COLO668 (cell line): ENCODE results near the gene SHANK3.
A peak's percentile ranks its signal among the peaks of the same experiment; 100 is the strongest.

ENCODE experiments used
- DNase-seq: peaks from one replicate; lab custom pipeline; 2025; ENCODE audit not compliant: unreplicated experiment; lab: John Stamatoyannopoulos, UW

Gene SHANK3

DNA sequence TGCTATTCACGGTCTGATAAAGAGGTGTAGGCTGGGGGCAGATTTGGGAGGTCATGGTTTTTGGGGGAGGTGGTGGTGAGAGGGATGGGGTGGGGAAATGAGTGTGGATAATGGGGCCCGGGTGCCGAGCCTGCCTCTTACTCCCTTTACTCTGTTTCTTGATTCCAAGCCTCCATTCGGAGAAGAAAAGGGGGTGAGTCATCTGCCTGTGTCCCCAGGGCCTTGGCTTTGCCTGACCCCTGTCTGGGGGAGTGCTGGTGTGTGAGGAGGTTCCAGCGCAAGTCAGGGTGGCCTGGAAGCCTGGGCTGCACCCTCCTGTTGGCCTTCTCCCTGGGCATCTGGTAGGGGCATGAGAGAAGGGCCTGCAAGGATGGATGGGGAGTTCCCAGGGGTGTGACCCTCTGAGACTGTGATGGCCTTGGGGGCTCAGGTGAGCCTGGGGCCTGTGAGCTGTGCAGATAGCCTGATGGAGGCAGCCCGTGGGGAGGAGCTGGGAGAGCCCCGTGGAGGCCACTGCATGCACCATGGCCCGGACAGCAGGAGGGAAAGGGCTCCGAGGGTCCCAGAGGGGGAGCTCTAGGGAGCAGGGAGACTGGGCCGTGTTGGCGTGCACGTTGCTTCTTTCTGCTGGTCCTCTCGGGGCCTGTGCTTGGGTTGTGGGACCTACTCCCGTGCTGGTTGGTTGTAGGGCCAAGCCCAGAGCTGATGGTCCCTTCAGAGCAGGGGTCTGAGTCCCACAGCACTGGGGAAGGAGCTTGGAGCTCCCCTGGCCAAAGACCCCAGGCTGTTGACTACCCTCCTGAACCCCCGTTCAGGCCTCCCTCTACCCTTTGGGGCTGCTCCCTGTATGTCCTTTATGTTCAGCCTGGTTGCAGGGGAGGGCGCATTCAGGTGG, 39.1 kb downstream of the SHANK3 start:
- DNase-seq: no peak

DNA sequence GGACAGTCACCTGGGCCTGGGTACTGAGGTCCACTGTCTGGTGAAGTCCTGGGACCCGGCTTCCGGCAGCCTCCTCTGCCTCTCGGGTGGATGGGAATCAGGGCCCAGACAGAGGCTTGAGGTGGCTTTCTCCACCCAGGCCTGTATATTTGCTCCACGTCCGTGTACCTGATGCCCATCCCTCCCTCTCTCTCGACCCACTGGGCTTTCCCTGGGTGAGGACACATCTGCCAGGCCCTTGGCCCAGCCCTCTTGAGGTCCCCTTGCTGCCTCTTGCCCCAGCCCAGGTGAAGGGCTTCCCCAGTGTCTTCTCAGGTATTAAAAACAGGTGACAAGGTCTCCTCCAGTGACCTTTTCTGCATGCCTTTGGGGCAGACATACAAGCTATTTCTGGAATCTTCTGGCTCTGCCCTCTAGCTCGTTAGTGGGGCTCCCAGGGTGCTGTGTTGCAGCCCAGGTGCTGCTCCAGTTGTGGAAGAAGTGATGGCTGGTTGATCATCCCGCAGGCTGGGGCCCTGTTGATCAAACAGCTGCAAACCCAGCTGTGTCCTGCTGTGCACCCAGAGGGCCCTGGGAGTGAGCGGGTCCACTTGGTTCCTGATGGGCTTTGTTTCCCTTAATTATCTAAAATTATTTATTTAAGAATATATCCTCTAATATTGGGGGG, 39.9 kb downstream of the SHANK3 start:
- no peak for DNase-seq

DNA sequence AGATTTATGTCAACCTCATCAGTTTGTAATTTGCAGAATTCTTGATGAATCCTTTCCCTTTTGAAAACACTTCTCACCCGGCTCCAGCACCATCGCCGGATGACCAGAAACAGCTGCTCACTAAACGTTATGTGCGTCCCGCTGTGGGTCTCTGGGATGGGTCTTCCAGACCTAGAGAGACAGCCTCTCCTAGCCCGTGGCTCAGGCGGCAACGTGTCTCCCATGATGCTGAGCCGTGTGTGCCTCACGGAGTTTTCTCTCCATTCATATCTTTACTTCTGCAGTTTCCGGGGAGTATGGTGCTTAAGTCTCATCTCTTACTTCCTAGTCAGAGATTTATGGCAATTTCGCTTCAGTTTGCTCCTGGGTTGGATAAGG, 40.4 kb downstream of the SHANK3 start:
- DNase-seq: no peak

DNA sequence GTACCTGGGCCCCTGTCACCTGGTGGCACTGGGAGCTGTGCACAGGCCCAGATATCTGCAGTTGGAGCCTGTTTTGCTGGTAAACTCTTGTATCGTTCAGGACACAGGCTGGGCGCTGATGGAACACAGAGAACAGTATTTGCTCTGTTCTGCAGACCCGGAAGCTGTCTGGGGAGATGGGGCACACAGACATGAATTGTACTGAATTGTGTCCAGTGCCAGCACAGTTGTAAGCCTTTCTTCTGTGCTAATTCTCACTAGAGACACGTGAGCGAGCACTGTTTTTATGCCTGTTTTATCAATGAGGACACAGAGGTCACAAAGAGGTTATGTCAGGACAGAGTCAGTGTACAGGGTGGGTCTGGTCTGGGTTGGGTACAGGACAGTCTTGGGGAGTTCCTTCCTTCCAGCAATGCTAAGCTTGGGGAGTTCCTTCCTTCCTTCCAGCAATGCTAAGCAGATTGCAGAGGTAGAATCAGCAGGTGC, 41.0 kb downstream of the SHANK3 start:
- DNase-seq: no peak

DNA sequence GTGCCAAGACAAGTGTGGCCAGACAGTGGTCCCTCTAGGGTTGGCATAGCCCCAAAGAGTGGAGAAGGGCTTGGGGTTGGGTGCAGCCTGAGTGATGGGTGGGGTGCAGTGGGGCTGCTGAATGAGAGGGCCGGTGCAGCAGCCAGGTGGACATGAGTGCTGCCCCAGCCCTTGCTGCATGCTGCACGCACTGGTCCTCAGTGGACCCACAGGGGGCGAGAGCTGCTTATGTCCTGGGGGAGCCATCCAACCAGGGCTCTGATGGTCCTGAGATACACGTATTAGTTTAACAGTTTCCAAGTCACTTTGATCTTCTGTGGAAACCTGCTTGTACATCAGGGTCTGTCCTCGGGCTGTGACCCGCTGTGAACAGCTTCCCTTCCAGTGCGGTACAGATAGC, 41.5 kb downstream of the SHANK3 start:
- no peak for DNase-seq

DNA sequence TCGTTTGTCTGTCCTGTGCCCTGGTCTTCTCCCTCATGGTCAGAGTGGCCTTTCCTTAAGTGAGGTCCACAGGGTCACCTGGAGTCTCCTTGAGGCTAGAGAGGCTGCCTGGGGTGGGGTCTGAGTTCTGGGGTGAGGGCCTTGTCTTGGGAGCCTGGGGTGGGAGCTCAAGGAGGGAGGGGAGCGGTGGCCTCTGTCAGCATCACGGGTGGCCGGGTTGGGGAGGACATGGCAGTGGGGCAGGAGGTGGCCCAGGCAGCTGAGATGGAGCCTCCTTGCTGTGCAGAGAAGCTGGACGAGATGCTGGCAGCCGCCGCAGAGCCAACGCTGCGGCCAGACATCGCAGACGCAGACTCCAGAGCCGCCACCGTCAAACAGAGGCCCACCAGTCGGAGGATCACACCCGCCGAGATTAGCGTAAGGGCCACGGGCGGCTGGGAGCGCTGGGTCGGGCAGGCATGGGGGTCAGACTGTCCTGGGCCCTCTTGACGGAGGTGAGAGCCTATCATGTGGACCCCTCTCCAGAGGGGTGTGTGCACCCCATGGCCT, 42.1 kb downstream of the SHANK3 start:
- no peak for DNase-seq

DNA sequence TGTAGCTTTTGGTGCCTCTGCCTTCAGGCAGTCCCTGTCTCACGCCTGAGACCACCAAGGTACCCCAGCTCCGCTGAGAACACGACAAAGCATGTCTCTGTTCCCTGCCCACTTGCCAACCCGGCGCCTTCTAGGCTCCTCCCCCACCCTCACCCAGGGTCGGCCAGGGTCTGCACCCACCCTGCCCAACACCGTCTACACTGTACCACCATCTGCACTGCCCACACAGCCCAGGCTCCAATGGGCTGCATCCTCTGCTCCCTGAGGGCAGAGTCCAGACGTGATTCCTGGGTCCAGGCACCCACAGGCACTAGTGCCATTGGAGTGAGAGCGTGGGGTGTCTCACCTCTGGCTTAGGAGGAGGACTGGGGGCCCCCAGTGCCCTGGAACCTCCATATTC, 42.6 kb downstream of the SHANK3 start:
- DNase-seq: no peak

DNA sequence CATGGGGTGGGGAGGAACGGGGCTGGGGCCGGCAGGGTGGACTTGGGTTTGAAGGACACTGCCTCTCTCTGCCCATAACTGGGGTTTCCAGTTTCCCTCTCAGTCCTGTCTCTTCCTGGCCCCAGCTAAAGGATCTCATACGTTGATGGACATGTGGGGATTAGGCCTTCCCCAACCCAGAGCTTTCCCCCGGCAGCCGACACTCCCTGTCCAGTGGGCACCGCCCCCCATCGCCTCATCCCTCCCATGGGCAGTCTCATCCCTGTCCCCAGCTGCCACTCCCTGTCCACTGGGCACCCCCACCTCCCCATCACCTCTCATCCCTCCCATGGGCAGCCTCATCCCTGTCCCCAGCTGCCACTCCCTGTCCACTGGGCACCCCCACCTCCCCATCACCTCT, 43.2 kb downstream of the SHANK3 start:
- no peak for DNase-seq

DNA sequence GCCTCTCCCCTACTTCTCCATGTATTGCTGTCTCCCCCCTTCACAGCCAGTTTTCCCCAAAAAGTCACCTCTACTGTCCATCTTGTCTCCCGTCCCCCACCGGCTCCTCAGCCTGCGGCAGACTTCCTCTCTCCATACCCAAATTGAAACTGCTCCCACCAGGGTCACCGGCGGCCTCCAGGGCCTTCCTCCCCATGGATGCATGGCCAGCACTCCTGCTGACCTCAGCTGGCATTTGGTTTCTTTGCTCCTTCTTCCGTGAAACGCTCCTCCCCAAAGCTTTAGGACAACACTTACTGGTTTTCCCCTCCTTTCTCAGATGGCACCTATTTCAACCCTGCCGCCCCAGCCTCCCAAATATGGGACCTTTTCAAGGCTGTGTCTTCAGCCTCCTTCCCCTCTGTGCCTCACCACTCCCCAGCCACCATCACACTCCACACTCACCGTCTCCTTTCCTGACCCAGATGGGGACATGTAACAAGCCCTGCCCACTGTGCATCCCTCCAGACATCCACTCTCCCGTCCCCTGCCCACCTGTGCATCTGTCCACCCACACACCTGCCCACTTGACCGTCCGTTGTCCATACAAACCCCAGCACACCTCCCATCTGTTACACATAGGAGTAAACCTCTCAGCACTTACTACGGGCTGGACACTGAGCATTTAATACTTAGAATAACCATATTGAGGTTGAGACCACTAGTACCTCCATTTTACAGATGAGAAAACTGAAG, 43.8 kb downstream of the SHANK3 start:
- no peak for DNase-seq

DNA sequence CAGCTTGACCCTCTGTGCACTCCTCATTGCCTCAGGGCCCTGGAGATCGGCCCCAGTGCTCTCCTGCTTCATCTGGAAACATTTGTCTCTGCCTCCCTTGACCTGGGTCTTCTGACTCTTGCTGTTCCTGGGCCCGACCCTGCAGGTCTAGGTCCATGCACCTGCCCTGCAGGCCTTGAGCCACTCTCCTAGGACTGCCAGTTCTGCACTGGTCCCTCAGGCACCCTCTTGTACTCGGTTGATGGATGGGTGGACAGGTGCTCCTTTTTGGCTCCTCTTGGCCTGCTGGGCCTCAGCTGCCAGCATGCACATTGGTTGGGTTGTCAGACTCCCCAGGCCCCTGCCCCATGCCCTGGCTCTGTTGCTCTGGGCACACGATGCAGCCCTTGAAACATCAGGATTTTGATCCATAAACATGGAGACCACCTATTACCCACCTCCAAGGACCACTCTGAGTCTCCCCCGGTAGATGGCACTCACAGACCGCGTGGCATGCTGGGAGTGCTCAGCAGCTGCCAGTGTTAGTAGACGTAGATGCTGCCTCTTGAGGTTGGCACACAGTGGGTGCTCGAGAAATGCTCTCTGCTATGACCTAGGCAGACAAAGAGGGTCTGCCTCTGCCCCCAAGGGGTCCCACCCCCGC, 45.2 kb downstream of the SHANK3 start:
- DNase-seq: peak; percentile 30

DNA sequence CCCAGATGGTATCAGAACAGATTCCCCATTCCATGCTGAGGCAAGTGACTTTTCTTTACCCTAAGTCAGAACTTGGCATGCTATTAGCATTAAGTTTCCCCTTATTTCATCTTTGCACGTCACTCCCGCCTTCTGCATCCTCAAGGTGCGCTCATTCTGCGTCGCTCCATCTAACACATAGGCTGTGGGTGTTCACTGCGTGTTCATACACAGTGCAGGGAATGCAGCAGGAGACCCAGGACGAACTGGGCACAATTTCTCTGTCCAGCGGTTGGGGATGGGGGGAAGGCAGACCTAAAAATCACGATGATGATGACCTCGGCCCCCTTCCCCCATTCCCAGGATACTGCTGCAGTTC, 45.7 kb downstream of the SHANK3 start:
- DNase-seq: no peak

DNA sequence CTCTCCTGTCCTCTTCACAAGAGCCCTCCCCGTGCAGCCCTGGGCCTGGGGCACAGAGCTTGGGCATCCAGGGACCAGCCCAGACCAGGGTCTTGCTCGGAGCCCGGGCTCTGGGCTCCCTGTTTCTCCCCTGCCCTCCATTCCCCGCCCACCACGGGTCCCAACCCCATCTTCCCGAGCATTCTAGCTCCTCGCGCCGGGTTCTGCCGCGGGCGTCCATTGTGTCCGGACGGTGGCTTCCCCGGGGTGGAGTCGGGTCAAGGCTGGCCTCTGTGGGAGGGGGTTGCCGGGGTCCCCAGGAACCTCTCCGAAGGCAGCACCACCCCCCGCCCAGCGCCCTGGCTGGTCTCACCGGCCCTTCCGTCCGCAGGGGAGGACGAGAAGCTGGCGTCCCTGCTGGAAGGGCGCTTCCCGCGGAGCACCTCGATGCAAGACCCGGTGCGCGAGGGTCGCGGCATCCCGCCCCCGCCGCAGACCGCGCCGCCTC, 47.2 kb downstream of the SHANK3 start:
- no peak for DNase-seq

DNA sequence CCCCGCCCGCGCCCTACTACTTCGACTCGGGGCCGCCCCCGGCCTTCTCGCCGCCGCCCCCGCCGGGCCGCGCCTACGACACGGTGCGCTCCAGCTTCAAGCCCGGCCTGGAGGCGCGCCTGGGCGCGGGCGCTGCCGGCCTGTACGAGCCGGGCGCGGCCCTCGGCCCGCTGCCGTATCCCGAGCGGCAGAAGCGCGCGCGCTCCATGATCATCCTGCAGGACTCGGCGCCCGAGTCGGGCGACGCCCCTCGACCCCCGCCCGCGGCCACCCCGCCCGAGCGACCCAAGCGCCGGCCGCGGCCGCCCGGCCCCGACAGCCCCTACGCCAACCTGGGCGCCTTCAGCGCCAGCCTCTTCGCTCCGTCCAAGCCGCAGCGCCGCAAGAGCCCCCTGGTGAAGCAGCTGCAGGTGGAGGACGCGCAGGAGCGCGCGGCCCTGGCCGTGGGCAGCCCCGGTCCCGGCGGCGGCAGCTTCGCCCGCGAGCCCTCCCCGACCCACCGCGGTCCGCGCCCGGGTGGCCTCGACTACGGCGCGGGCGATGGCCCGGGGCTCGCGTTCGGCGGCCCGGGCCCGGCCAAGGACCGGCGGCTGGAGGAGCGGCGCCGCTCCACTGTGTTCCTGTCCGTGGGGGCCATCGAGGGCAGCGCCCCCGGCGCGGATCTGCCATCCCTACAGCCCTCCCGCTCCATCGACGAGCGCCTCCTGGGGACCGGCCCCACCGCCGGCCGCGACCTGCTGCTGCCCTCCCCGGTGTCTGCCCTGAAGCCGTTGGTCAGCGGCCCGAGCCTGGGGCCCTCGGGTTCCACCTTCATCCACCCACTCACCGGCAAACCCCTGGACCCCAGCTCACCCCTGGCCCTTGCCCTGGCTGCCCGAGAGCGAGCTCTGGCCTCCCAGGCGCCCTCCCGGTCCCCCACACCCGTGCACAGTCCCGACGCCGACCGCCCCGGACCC, 48.0 kb downstream of the SHANK3 start:
- DNase-seq: no peak

DNA sequence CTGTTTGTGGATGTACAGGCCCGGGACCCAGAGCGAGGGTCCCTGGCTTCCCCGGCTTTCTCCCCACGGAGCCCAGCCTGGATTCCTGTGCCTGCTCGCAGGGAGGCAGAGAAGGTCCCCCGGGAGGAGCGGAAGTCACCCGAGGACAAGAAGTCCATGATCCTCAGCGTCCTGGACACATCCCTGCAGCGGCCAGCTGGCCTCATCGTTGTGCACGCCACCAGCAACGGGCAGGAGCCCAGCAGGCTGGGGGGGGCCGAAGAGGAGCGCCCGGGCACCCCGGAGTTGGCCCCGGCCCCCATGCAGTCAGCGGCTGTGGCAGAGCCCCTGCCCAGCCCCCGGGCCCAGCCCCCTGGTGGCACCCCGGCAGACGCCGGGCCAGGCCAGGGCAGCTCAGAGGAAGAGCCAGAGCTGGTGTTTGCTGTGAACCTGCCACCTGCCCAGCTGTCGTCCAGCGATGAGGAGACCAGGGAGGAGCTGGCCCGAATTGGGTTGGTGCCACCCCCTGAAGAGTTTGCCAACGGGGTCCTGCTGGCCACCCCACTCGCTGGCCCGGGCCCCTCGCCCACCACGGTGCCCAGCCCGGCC, 48.7 kb downstream of the SHANK3 start:
- DNase-seq: no peak

DNA sequence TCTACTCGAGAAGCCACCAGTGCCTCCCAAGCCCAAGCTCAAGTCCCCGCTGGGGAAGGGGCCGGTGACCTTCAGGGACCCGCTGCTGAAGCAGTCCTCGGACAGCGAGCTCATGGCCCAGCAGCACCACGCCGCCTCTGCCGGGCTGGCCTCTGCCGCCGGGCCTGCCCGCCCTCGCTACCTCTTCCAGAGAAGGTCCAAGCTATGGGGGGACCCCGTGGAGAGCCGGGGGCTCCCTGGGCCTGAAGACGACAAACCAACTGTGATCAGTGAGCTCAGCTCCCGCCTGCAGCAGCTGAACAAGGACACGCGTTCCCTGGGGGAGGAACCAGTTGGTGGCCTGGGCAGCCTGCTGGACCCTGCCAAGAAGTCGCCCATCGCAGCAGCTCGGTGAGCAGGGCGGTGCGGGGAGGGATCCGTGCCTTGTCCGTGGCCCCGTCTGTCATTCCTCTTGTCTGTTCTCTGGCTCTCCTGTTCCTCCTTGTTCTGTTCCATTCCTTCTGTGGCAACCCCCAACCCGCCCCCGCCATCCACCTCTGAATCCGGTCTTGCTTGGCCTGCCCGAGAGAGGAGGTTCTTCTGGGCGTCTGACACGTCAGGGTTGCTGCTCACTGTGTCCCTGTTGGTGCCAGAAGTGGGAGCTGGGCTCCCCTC, 49.6 kb downstream of the SHANK3 start:
- DNase-seq: no peak
